Measurements from ENCODE around the gene SMU1.
"Not testable (repeated sequence)": the region's sequence is repeated elsewhere in the genome, so short reads cannot be mapped to it uniquely, and the experiment has no call there.

Gene SMU1

DNA sequence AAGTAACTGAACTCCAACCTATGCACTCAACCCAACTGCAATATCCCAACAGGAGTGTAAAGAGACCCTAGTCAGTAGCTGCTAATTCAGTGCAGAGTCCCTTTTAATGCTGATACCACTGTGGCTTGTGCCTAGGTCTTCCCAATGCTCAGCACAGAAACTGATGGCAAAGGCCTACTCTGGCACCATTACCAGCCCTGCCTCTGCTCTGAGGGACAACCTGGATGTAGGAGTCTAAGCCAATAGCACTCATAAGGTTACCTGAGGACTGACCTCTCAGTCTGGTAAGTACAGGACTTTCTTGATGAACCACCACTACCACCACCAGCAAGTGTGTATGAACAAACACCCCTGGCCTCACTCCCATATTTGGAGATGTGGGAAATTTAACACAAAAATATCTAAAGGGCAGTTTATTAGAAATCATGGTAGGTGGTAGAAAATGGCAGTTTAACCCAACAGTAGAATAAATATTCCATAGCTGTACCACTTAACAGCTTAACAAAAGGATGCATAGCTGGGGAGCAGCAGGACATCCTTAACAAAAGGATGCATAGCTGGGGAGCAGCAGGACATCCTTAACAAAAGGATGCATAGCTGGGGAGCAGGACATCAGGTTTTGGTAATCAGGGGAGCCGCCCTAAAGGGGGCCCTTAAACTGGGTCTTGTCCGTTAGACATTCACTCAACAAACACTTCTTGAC, 62.4 kb downstream of the SMU1 start:
- DNase-seq (ENCODE audit: low spot score): no peak

DNA sequence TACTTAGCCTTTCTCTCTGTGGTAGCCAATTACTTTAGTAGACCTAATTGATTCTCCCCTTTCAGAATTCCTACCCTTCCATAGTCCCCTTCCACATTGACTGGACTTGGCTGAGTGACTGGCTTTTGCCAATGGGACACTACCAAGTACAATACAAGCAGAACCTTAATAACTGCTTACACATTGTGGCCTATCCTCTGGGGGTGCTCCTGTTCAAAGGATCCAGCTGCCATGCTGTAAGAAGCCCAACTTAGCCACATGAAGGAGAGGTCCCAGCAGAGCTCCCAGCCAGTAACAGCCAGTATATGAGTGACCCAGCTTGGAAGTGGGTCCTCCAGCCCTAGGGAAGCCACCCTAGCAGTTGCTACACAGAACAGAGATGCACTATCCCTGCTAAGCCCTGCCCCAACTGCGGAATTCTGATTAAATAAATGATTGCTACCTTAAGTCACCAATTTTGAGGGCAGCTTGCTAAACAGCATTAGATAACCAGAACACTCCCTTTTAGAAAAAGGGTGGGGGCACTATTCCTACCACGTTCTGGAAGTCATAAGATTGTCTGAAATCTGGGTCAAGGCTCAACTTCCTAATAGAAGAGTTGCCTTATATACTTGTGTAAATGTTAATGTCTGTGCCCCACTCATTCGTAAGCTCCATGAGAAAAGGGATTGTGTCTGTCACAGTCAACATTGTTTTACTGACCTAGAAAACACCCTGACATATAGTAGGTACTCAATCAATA, 64.0 kb downstream of the SMU1 start:
- no peak for DNase-seq (ENCODE audit: low spot score)

DNA sequence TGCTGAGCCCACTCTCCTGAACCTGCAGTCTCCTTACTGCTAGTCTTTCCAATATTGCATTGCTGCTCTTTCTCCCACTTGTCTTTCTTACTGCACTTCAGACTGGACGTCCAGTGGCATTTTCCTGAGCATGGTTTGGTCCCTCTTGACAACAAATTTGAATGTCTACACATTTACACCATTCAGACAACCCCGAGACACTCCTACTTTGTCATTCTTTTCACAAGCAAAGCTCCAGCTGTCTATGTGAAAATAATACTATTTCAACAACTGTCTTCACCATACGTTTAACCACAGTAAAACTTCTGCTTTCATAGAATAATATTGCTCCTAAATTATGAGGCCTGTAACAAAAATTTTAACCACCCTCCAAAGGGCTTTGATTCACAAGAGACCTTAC, 64.6 kb downstream of the SMU1 start:
- DNase-seq (ENCODE audit: low spot score): no peak

DNA sequence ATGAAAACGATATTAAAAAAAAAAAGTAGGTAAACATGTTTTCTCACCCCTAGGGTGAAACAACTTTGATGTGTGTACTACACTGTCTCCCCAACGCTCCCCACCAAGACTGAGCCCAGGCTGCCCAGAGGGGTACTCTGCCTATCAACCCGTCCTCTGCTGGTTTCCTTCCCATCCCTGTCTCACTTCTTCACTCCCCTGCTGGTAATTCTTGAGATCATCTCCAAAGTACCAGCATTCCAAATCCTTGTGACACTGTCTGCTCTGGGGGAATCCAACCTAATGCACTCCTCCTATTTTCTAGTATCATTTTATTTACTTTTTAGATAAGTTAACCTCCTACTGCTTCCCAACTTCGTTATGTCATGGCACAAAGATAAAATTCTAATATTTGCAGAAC, 68.7 kb downstream of the SMU1 start:
- no peak for DNase-seq (ENCODE audit: low spot score)

GRCh38 chr9:33005335-33005734, 71.1 kb downstream of the SMU1 start:
- not testable (repeated sequence) for DNase-seq (ENCODE audit: low spot score)

DNA sequence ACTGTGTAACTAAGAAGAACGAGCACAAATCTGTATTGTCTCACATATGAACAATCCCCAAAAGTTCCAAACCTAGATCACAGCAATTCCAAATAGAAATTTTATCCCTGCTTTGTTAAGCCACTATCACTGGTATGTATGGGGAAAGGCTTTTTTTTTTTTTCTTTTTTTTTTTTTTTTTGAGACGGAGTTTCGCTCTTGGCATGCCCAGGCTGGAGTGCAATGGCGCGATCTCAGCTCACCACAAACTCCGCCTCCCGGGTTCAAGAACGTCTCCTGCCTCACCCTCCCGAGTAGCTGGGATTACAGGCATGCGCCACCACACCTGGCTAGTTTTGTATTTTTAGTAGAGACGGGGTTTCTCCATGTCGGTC, 75.8 kb downstream of the SMU1 start:
- DNase-seq (ENCODE audit: low spot score): peak; percentile 16

DNA sequence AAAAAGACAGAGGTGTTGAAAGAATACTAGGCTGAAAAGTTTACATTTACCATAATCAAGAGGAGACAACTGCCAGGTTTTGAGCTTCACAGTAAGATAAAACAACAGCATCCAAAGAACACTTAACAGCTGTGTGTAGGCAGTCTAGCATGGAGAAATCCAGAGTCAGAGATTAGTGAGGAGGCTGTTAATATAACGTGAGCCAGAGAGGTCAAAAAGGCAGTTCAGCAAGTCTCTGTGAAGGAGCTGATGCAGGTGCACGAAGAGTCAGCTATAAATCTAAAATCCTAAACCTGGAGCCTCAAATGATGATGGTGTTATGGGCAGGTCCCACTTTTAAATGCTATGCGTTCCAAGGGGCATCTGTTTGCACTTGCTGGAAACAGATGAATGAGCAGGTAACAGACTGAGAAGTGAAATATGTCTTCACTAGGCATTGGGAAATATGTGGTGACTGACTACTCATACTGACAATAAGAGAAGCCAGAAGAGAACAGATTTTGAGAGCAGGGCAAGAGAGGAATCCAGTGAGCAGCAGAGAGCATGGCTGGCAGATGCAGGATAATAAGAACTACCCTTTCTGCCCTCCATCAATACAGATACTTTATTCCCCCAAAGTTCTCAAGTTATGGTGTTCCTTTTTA, 83.8 kb downstream of the SMU1 start:
- DNase-seq (ENCODE audit: low spot score): no peak

GRCh38 chr9:32991897-32992594, 84.4 kb downstream of the SMU1 start:
- DNase-seq (ENCODE audit: low spot score): no peak
